Measurements from ENCODE around the gene PRTG.

- TF ChIP-seq CTCF (IDR thresholded peaks at IDR 0.05 in 4 of 5, conservative IDR thresholded peaks at IDR 0.05 in 1 of 5) (no peak), POLR2A (IDR thresholded peaks at IDR 0.05) (no peak)
Observed at GRCh38 chr15:55576943-55577342, 166.0 kb downstream of the PRTG start.
